Fibroblast of the aortic adventitia (primary cell): ENCODE measurements around the gene DPEP3. TPM values are rescaled to one million over a fixed set of nuclear protein-coding genes. Genes with fewer than 3 reads are reported as not detected.

ENCODE experiments used
- DNase-seq: peaks from one replicate; pipeline ENCODE4 v3.0.0-alpha.2; 2010; ENCODE audit warnings: low read depth
- H3K4me3 ChIP-seq: 2 replicates; pipeline ENCODE4 v1.5.1; 2011; ENCODE audit warnings: low read depth, mild to moderate bottlenecking, control low read depth, low read length, moderate library complexity
- total RNA-seq: library from RNA; depleted of rRNA; stranded (reverse); fragments of >200 nt; gene quantifications from 2 replicates; pipeline ENCODE4 v1.2.3, GENCODE V29; 2012; ENCODE audit warnings: low replicate concordance
- TF ChIP-seq, protein P1 (sequence below): IDR thresholded peaks from 2 replicates; pipeline ENCODE4 v1.5.1; 2011; ENCODE audit warnings: mild to moderate bottlenecking, low read length, control low read depth, inconsistent platforms; ENCODE audit not compliant: insufficient read depth

DPEP3 gene, protein sequence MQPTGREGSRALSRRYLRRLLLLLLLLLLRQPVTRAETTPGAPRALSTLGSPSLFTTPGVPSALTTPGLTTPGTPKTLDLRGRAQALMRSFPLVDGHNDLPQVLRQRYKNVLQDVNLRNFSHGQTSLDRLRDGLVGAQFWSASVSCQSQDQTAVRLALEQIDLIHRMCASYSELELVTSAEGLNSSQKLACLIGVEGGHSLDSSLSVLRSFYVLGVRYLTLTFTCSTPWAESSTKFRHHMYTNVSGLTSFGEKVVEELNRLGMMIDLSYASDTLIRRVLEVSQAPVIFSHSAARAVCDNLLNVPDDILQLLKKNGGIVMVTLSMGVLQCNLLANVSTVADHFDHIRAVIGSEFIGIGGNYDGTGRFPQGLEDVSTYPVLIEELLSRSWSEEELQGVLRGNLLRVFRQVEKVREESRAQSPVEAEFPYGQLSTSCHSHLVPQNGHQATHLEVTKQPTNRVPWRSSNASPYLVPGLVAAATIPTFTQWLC
- total RNA-seq, result not detected in 2 replicates

DNA sequence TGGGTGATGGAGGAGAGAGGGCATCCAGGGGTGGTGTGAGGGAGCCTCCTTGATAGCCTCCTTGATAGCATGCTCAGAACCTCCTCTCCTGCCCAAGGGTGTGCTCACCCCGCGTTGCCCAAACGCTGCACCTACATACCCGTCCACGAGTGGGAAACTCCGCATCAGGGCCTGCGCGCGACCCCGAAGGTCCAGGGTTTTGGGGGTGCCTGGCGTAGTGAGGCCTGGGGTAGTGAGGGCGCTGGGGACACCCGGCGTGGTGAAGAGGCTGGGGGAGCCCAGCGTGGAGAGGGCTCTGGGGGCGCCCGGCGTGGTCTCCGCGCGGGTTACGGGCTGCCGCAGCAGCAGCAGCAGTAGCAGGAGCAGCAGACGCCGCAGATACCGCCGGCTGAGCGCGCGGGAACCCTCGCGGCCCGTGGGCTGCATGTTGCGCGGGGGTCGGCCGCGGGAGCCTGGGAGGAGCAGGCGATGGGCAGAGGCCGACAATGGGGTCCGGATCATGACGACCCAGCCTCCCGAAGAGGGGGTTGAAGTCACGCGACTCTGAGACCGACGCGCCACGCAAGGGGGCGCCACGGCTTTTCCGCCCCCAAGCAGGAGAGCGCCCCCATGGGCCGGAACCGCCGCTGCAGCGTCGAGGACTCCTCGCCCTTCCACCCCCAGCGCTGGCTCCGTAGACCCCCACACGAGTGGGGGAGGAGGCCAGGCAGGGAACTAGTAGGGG, at the start of gene DPEP3:
TSS of gene DPEP3 (minus strand) at position 545 of the 724 bp plus-strand sequence. CDS start at position 426, 119 bp downstream.
- TF ChIP-seq, protein P1, sequence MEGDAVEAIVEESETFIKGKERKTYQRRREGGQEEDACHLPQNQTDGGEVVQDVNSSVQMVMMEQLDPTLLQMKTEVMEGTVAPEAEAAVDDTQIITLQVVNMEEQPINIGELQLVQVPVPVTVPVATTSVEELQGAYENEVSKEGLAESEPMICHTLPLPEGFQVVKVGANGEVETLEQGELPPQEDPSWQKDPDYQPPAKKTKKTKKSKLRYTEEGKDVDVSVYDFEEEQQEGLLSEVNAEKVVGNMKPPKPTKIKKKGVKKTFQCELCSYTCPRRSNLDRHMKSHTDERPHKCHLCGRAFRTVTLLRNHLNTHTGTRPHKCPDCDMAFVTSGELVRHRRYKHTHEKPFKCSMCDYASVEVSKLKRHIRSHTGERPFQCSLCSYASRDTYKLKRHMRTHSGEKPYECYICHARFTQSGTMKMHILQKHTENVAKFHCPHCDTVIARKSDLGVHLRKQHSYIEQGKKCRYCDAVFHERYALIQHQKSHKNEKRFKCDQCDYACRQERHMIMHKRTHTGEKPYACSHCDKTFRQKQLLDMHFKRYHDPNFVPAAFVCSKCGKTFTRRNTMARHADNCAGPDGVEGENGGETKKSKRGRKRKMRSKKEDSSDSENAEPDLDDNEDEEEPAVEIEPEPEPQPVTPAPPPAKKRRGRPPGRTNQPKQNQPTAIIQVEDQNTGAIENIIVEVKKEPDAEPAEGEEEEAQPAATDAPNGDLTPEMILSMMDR, result peak; percentile 30
- no peak within 1 kb of the TSS for H3K4me3 ChIP-seq
- no peak for DNase-seq

DNA sequence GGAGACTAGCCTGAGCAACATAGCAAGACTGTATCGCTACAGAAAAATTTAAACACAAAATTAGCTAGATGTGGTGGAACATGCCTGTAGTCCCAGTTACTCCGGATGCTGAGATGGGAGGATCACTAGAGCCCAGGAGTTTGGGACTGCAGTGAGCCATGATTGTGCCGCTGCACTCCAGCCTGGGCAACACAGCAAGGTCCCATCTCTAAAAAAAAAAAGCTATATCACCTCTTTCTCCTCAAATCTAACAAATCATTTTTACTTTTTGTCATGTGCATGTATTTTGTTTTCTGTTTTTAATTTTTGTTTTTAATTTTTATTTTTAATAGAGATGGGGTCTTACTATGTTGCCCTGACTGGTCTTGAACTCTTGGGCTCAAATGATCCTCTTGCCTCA, 48.7 kb upstream of the DPEP3 start:
- no peak overlapping the region for H3K4me3 ChIP-seq
- DNase-seq, result no peak
- TF ChIP-seq, protein P1, result no peak

- DNase-seq, result peak; percentile 91
- TF ChIP-seq, protein P1, result no peak
- peak within 1 kb of the TSS; percentile 98 for H3K4me3 ChIP-seq
These were observed 42.6 kb upstream of the DPEP3 start, which contains the start of the genes DDX28 and DUS2 for GRCh38 chr16:68022728-68023537. Gene DDX28, minus strand, starts transcription at chr16:68023232. Its CDS starts 30 bp downstream, at chr16:68023202. Gene DUS2, plus strand, starts transcription at chr16:68023284. Its CDS starts 14,740 bp downstream, at chr16:68038024.

DNA sequence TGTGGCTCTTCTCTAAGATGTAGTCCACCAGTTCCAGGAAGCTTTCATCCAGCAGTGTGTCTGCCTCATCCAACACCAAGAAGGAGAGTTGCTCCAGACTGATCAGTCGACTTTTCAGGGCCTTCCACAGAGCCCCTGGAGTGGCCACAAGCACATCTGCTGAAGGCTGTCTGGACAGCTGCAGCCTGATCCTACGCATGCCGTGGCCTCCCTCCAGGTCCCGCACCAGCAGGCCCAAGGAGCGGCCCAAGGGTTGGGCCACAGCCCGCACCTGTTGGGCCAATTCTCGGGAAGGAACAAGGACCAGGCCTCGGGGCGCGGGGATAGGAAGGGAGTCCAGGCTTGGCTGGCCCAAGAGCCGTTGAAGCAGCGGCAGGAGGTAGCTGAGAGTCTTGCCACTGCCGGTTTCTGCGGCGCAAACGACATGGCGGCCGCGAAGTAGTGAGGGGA, 42.0 kb upstream of the DPEP3 start:
- H3K4me3 ChIP-seq, result peak overlapping the region; percentile 98
- TF ChIP-seq, protein P1, result no peak
- DNase-seq, result no peak

DNA sequence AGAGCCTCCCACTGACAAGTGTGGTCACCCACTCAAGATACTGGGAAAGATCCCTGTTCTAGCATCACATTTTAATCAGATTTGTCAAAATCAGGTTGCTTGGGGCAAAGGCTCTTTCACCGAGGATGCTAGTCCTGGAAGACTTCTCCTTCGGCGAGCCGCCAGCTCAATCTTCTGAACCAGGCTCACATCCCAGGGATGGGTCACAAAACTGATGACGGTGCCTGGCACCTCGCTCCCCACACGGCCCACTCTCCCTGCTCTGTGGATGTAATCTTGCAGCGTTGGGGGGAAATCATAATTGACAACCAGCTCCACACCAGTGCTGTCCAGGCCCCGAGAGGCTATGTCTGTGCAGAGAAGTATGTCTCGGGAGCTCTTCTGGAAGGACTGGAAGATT, 41.2 kb upstream of the DPEP3 start:
- peak overlapping the region; percentile 22 for H3K4me3 ChIP-seq
- TF ChIP-seq, protein P1, result no peak
- DNase-seq, result no peak

DNA sequence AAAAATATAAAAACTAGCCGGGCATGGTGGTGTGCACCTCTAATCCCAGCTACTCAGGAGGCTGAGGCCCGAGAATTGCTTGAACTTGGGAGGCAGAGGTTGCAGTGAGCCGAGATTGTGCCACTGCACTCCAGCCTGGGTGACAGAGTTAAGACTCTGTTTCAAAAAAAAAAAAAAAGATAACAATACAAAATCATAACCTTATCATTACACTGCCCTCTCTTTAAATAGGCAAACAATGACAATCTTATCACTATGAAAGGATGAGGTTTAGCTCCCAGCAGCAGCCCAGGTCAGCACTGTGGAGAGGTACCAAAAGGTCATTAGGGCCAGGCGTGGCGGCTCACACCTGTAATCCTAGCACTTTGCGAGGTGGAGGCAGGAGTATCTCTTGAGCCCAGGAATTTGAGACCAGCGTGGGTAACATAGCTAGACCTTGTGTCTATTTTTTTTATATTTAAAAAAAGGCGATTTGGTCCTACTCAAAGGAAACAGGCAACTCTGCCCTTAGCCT, 38.9 kb upstream of the DPEP3 start:
- no peak overlapping the region for H3K4me3 ChIP-seq
- DNase-seq, result no peak
- TF ChIP-seq, protein P1, result no peak
